Activated CD8-positive, alpha-beta T cell treated with anti-CD3 and anti-CD28 coated beads, Interleukin-2, amount 10 ng/mL, durations not matched to agents 7 days and 5 days (primary cell): ENCODE results near the gene CTCFL. TPM values are rescaled to one million over a fixed set of nuclear protein-coding genes. Genes with fewer than 3 reads are reported as not detected.
"Not testable (repeated sequence)": the region's sequence is repeated elsewhere in the genome, so short reads cannot be mapped to it uniquely, and the experiment has no call there.

Source experiments
- ATAC-seq: fragments of 150-1000 bp; cut with Tn5 transposase; one replicate; pipeline ENCODE4 v1.10.0; 2021; ENCODE audit warnings: moderate library complexity
- CTCF ChIA-PET: fragments of 350-600 bp; sonication (Branson Sonifier 250); formaldehyde crosslinking; loops from one replicate; lab custom pipeline; 2021; ENCODE audit warnings: antibody characterized with exemption; lab: Charles Lee
- POLR2A ChIA-PET: fragments of 350-600 bp; sonication (Branson Sonifier 250); formaldehyde crosslinking; loops from one replicate; lab custom pipeline; 2021; ENCODE audit warnings: antibody characterized with exemption; lab: Charles Lee
- DNase-seq: peaks from one replicate; pipeline ENCODE4 v3.0.0-alpha.2; 2020
- H3K27ac Mint-ChIP-seq: one replicate; pipeline ENCODE4 v1.8.0; 2021; ENCODE audit warnings: mild to moderate bottlenecking, mixed read lengths
- H3K27me3 Mint-ChIP-seq: one replicate; pipeline ENCODE4 v1.8.0; 2021; ENCODE audit warnings: low read depth, mixed read lengths
- H3K36me3 Mint-ChIP-seq: one replicate; pipeline ENCODE4 v1.8.0; 2021; ENCODE audit warnings: low read depth, mixed read lengths
- H3K4me1 Mint-ChIP-seq: one replicate; pipeline ENCODE4 v1.8.0; 2021; ENCODE audit warnings: low read depth, mixed read lengths
- H3K4me3 Mint-ChIP-seq: one replicate; pipeline ENCODE4 v1.8.0; 2021; ENCODE audit warnings: mild to moderate bottlenecking, mixed read lengths
- H3K9me3 Mint-ChIP-seq: one replicate; pipeline ENCODE4 v1.8.0; 2022; ENCODE audit warnings: mixed read lengths; ENCODE audit not compliant: insufficient read depth
- total RNA-seq, 2 experiments: library from RNA; stranded (reverse); gene quantifications; one replicate each; pipeline ENCODE4 v1.2.3, GENCODE V29; 2021

CTCFL gene
- total RNA-seq, 2 experiments from 2014 or later = not detected

DNA sequence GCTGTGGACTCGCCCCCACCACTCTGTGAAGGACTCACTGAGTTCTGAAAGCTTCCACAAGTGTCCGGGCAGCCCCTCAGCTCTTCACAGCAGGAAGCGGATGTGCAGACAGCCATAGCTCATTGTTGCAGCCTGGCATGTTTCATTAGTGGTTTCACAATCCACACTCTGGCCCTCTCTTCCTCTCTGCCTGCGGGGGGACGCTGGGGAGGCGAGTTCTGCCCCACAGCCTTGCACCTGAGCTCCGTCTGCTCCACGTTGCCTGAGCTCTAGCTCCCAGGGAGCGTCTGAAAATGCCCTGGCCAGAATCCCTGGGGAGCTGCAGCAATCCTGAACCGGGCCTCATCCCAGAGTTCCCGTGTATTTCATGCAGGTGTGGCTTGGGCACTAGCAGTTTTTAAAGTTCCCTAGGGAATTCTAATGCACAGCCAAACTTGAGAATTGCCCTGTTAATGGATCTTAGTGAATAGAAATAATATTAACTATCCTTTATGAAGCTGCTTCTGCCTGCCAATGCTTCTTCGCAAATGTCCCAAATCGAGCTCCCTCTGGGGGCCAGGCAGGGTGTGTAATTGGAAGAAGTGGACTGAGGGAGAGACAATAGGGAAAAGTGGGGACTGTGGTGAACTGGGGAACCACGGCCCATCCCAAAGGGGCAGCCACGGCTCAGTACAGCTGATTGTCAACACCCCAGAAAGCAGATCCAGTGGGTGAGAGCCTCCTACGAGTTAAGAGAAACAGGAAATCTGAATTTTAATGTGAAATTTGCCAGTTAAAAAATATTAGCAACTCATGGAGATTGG is 51.5 kb downstream of the CTCFL start:
- peak; percentile 66 for DNase-seq

DNA sequence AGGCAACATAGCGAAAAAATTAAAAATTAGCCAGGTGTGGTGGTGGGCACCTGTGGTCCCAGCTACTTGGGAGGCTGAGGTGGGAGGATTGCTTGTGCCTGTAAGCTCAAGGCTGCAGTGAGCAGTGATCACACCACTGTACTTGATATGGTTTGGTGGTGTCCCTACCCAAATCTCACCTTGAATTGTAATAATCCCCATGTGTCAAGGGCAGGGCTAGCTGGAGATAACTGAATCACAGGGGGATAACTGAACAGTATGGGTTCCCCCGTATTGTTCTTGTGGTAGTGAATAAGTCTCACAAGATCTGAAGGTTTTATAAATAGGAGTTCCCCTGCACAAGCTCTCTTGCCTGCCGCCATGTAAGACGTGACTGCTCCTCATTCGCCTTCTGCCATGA is 52.5 kb downstream of the CTCFL start:
- H3K36me3 Mint-ChIP-seq, H3K4me3 Mint-ChIP-seq, ATAC-seq, H3K9me3 Mint-ChIP-seq, H3K27me3 Mint-ChIP-seq, DNase-seq, H3K27ac Mint-ChIP-seq: not testable (repeated sequence)
- ChIA-PET POLR2A (interaction anchor here (0.6 to 1.4 kb wide), 2 partner anchors 80 to 152 kb away, joined by 4 to 5 read pairs; no protein-coding TSS in a partner anchor), CTCF (interaction anchor here (1.8 to 2.9 kb wide), 5 partner anchors 21 to 91 kb away, joined by 5 to 17 read pairs (median 7); no protein-coding TSS in a partner anchor)
- peaks cover 34% of the 10 kb centered on the region for H3K4me1 Mint-ChIP-seq

More for the DNA sequence above, 51.5 kb downstream of the CTCFL start:
- ChIA-PET POLR2A (interaction anchor here (1.4 kb wide), 1 partner anchor 81 kb away, joined by 4 read pairs; no protein-coding TSS in a partner anchor), CTCF (interaction anchor here (0.6 to 2.9 kb wide), 7 partner anchors 20 to 999 kb away, joined by 3 to 17 read pairs (median 6); no protein-coding TSS in a partner anchor)
- peak; percentile 78 for ATAC-seq
- Mint-ChIP-seq H3K27me3 (peaks cover 4% of the 10 kb centered on the region), H3K4me1 (peaks cover 34% of the 10 kb centered on the region), H3K4me3 (no peak overlapping the region), H3K36me3 (no peaks in the 10 kb centered on the region), H3K9me3 (no peaks in the 10 kb centered on the region), H3K27ac (peak overlapping the region; percentile 67)

DNA sequence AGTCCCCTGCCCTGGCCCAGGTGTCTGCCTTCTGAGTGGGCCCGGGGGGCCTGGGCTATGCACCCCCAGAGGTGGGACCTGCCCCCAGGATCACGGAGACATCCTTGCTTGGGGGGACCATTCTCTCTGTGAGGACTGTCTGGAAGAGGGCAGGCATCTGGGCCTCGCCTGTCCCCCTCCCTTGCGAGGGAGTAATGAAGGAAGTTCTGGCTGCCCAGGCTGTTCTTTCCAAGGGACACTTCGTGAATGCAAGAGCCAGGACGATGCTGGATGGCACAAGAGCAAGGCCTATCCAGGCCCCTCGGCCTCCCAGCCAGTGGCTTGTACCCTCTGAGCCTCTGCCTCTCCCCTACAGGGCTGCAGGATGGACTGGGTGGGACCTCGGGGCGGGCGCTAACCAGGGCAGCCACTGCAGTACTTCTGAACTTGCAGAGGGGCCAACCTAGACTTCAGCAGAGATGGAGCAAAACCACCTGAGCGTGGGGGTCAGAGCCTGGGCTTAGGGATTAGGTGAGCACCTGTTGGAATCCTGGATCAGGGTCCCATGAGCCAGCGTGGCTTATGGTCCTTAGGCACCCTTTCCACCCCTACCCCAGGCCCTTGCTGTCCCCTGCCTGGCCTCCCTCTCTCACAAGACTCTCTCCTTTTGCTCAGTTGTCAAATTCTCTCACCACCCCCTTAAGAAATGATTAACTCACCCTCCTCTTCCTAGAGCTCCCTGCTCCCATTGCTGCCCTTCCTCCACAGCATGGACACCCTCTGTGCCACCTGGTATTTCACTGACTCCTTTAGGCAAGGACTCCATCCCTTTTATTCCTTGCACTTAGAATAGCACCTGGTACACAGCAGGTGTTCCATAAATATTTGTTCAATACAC is 53.2 kb downstream of the CTCFL start:
- Mint-ChIP-seq H3K27me3 (no peaks in the 10 kb centered on the region), H3K27ac (no peak overlapping the region), H3K4me1 (peaks cover 34% of the 10 kb centered on the region), H3K36me3 (no peaks in the 10 kb centered on the region), H3K9me3 (no peaks in the 10 kb centered on the region), H3K4me3 (no peak overlapping the region)
- POLR2A ChIA-PET = no interaction called here
- CTCF ChIA-PET = interaction anchor here (1.9 to 2.9 kb wide), 2 partner anchors 21 to 90 kb away, joined by 11 to 17 read pairs; no protein-coding TSS in a partner anchor
- ATAC-seq (no peak), DNase-seq (no peak)

DNA sequence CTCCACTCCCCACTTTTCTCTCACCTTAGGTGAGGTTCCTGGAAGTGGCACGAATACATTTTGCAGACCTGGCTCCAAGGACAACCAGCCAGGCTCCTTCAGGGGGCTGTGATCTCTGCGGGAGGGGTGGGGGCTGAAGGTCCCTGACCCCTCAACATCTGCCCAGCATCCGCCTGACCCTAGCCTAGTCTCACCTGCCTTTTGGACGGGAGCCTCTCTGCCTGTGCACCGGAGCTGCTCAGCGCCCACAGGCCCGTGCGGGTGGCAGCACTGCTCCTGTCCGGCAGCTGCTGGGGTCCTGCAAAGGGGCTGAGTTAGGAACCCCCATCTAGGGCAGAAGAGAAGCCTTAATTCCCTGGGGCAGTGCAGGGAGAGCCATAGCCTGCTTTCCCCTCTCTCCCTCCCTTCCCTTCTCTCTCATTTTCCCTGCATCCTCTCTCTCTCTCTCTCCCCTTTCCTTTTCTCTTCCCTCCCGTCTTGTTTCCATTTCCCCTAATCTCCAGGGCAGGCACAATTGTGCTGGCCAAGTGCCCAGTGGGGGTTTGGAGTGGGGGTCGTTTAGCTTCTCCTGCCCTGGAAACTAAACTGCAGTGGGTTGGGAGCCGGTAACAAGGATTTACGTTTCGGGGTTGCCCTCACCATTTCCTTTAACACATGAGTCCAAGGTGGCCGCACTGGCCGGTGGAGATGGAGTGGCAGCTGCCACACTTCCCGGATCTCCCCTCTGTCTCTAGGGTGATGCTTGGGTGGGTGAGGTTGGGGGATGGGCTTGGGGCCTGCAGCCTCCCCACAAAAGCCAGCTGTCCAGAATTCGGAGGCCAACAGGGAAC is 54.1 kb downstream of the CTCFL start:
- ChIA-PET CTCF (no interaction called here), POLR2A (no interaction called here)
- H3K4me1 Mint-ChIP-seq = peaks cover 29% of the 10 kb centered on the region
- H3K36me3 Mint-ChIP-seq = no peaks in the 10 kb centered on the region
- no peaks in the 10 kb centered on the region for H3K27me3 Mint-ChIP-seq
- H3K27ac Mint-ChIP-seq = no peak overlapping the region
- H3K4me3 Mint-ChIP-seq = no peak overlapping the region
- no peak for ATAC-seq
- DNase-seq = no peak
- H3K9me3 Mint-ChIP-seq = no peaks in the 10 kb centered on the region

- Mint-ChIP-seq H3K27ac (no peak overlapping the region), H3K27me3 (no peaks in the 10 kb centered on the region), H3K4me1 (peaks cover 22% of the 10 kb centered on the region), H3K36me3 (no peaks in the 10 kb centered on the region), H3K4me3 (no peak overlapping the region), H3K9me3 (no peaks in the 10 kb centered on the region)
- DNase-seq (no peak), ATAC-seq (no peak)
- POLR2A ChIA-PET = interaction anchor here (1.1 kb wide), 1 partner anchor 73 kb away, joined by 3 read pairs; no protein-coding TSS in a partner anchor
- CTCF ChIA-PET = no interaction called here
Measured at GRCh38 chr20:57470212-57470522, 54.8 kb downstream of the CTCFL start.

- Mint-ChIP-seq H3K27me3 (no peaks in the 10 kb centered on the region), H3K9me3 (no peaks in the 10 kb centered on the region), H3K36me3 (no peaks in the 10 kb centered on the region), H3K4me3 (no peak overlapping the region), H3K4me1 (peaks cover 17% of the 10 kb centered on the region), H3K27ac (no peak overlapping the region)
- CTCF ChIA-PET = no interaction called here
- no peak for DNase-seq
- ATAC-seq = no peak
- POLR2A ChIA-PET = interaction anchor here (1.1 kb wide), 1 partner anchor 72 kb away, joined by 3 read pairs; no protein-coding TSS in a partner anchor
Measured at GRCh38 chr20:57469418-57470211, 55.3 kb downstream of the CTCFL start.

DNA sequence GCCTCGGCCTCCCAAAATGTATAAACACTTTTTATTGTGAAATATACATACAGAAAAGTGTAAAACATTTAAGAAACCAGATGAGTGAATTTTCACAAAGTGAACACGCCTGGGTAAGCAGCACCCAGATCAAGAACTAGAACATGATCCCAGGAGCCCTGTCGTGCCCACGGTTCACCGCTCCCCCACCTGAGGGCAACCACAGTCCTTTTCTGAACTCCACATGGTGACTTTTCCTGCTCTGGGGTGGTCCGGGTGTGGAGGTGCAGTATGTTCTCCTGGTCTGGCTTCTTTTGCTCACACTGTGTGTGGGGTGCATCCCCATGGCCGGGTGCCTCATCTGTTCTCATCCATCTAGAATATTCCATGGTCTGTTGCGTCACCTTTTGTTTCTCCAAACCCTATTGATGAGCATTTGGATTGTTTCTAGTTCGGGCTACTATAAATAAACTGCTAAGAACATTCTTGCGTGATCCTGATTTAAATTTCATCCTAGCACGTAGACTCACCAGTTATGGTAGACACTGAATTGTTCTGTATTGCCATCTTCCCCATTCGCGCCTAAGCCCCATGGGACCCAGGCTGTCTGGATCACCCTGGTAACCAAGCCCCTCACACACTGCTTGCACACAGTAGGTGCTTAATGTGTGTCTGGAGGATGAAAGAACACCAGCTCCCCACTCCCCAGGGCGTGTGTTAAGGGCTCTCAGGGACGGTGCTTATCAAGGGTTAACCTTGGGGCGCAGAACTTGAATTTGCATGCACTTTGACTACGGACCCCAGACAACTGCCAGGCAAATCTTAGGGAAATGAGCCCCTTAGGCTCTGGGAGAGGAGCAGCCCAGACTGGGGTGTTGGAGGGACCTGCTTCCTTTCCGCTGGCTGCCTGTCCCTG is 56.2 kb downstream of the CTCFL start:
- Mint-ChIP-seq H3K4me1 (peaks cover 9% of the 10 kb centered on the region), H3K27me3 (no peaks in the 10 kb centered on the region), H3K9me3 (no peaks in the 10 kb centered on the region), H3K36me3 (no peaks in the 10 kb centered on the region), H3K4me3 (no peak overlapping the region), H3K27ac (no peak overlapping the region)
- ATAC-seq = no peak
- no peak for DNase-seq
- POLR2A ChIA-PET = interaction anchor here (1.1 kb wide), 1 partner anchor 71 kb away, joined by 3 read pairs; no protein-coding TSS in a partner anchor
- CTCF ChIA-PET = no interaction called here

GRCh38 chr20:57467742-57468141 is 57.2 kb downstream of the CTCFL start:
- ATAC-seq = no peak
- no peaks in the 10 kb centered on the region for H3K27me3 Mint-ChIP-seq
- no peak overlapping the region for H3K27ac Mint-ChIP-seq
- DNase-seq = no peak
- ChIA-PET POLR2A (no interaction called here), CTCF (no interaction called here)
- no peaks in the 10 kb centered on the region for H3K36me3 Mint-ChIP-seq
- peaks cover 2% of the 10 kb centered on the region for H3K4me1 Mint-ChIP-seq
- no peaks in the 10 kb centered on the region for H3K9me3 Mint-ChIP-seq
- H3K4me3 Mint-ChIP-seq = no peak overlapping the region

- Mint-ChIP-seq H3K4me3 (no peak overlapping the region), H3K36me3 (no peaks in the 10 kb centered on the region), H3K9me3 (no peaks in the 10 kb centered on the region), H3K27me3 (no peaks in the 10 kb centered on the region), H3K4me1 (peaks cover 2% of the 10 kb centered on the region), H3K27ac (no peak overlapping the region)
- POLR2A ChIA-PET = no interaction called here
- ATAC-seq = no peak
- CTCF ChIA-PET = no interaction called here
- DNase-seq = no peak
Measured at GRCh38 chr20:57465943-57466342, 59.0 kb downstream of the CTCFL start.

DNA sequence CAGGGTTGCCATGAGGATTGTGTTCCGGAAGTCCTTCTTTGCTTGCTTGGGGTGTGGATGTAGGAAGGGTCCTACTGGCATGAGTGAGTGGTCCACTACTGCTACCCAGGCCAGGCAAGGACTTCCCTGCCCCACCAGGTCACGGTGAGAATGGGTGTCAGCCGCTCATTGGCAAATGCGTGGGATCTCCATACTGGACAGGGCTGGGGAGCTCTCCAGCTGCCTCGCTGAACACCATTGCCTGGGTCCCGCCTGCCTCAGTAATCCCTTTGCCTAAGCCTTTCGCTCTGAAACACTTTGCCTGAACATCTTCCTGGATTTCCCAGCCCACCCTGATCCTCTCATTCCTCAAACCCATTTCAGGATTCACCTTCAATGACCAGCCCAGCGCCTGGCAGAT is 59.5 kb downstream of the CTCFL start:
- Mint-ChIP-seq H3K9me3 (no peaks in the 10 kb centered on the region), H3K4me1 (peaks cover 2% of the 10 kb centered on the region), H3K4me3 (no peak overlapping the region), H3K36me3 (no peaks in the 10 kb centered on the region), H3K27me3 (no peaks in the 10 kb centered on the region), H3K27ac (no peak overlapping the region)
- POLR2A ChIA-PET = no interaction called here
- ATAC-seq (no peak), DNase-seq (no peak)
- CTCF ChIA-PET = no interaction called here
